Progenitor cell of endocrine pancreas (in vitro differentiated cells): Measurements from ENCODE around the gene FHL2. TPM values are rescaled to one million over a fixed set of nuclear protein-coding genes. Genes with fewer than 3 reads are reported as not detected.
"Not testable (repeated sequence)": the region's sequence is repeated elsewhere in the genome, so short reads cannot be mapped to it uniquely, and the experiment has no call there.

Experiments
- DNase-seq: peaks from one replicate; pipeline ENCODE4 v3.0.0; 2021; ENCODE audit warnings: low spot score; ENCODE audit not compliant: unreplicated experiment
- H3K27ac Mint-ChIP-seq: 2 replicates; pipeline ENCODE4 v1.8.0; 2021; ENCODE audit warnings: mild to moderate bottlenecking, moderate library complexity, mixed read lengths
- H3K27me3 Mint-ChIP-seq: 2 replicates; pipeline ENCODE4 v1.8.0; 2021; ENCODE audit warnings: mixed read lengths
- H3K36me3 Mint-ChIP-seq: 2 replicates; pipeline ENCODE4 v1.8.0; 2022; ENCODE audit warnings: mixed read lengths; ENCODE audit not compliant: insufficient read depth
- H3K4me1 Mint-ChIP-seq: 2 replicates; pipeline ENCODE4 v1.8.0; 2021; ENCODE audit warnings: low read depth, mixed read lengths
- H3K4me3 Mint-ChIP-seq: 2 replicates; pipeline ENCODE4 v1.8.0; 2021; ENCODE audit warnings: low read depth, mild to moderate bottlenecking, moderate library complexity, mixed read lengths
- H3K9me3 Mint-ChIP-seq: 2 replicates; pipeline ENCODE4 v1.8.0; 2021; ENCODE audit warnings: low read depth, mixed read lengths
- total RNA-seq: library from RNA; stranded (reverse); gene quantifications from 2 replicates; pipeline ENCODE4 v1.2.1, GENCODE V29; 2021
- TF ChIP-seq, protein P1 (sequence below): fragments of 200-600 bp; sonication (generic); IDR thresholded peaks from one replicate; pipeline ENCODE4 v1.5.0; 2021; ENCODE audit warnings: antibody characterized with exemption, mild to moderate bottlenecking; ENCODE audit not compliant: unreplicated experiment

The FHL2 gene
- total RNA-seq, 1 donor from 2014 or later: 2.2 TPM

DNA sequence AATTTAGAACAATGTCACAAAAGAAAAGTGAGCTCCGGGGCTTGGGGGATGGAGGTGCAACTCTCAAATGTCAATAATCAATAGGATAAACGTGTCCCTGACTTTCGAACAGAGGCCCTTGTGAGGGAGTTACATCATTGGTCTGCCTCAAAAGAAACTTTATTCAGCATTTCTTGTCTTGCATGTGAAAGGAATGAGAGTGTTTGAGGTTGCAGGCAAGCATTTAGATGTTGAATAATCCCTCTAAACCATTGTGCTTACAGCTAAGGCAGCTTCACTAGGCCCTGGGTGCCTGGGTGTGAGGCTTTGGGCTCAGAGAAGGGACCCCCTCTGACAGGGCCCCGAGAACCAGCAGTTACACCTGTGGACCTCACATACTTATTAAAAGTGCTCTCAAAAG, 28.6 kb upstream of the FHL2 start:
- Mint-ChIP-seq H3K27me3 (no peaks in the 10 kb centered on the region), H3K9me3 (peaks cover 3% of the 10 kb centered on the region), H3K36me3 (no peaks in the 10 kb centered on the region), H3K27ac (no peak overlapping the region), H3K4me1 (peaks cover 8% of the 10 kb centered on the region), H3K4me3 (no peak overlapping the region)
- TF ChIP-seq, protein P1, sequence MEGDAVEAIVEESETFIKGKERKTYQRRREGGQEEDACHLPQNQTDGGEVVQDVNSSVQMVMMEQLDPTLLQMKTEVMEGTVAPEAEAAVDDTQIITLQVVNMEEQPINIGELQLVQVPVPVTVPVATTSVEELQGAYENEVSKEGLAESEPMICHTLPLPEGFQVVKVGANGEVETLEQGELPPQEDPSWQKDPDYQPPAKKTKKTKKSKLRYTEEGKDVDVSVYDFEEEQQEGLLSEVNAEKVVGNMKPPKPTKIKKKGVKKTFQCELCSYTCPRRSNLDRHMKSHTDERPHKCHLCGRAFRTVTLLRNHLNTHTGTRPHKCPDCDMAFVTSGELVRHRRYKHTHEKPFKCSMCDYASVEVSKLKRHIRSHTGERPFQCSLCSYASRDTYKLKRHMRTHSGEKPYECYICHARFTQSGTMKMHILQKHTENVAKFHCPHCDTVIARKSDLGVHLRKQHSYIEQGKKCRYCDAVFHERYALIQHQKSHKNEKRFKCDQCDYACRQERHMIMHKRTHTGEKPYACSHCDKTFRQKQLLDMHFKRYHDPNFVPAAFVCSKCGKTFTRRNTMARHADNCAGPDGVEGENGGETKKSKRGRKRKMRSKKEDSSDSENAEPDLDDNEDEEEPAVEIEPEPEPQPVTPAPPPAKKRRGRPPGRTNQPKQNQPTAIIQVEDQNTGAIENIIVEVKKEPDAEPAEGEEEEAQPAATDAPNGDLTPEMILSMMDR: no peak
- DNase-seq: no peak

DNA sequence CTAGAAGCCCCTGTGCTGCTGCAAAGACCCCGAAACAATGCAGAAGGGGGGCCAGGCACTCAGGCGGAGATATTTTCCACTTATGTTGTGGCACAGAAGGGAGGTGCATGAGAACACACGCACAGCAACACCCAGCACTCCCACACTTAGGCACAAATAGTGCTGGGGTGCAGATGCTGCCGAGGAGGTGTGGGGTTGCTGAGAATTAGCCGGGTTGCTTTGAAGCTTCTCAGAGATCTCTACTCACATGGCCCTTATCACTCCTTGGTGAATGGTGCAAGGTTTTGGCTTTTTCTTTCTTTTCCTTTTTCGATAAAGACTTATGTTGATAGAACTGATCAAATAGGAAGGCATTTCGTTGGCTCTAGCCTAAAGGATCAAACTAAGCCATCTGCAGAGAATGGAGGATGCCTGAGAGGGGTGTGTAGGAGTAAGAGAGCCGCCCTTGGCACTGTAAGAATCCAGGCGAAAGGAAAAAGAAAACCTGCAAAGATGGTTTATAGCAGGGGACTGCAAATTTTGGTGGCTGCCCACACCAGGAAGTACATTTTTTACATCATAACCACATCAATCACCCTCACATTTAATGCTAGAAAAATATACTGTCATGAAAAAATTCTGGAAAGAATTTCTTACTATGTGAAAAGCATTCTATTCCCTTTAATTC, 27.9 kb upstream of the FHL2 start:
- Mint-ChIP-seq H3K36me3 (no peaks in the 10 kb centered on the region), H3K9me3 (peaks cover 3% of the 10 kb centered on the region), H3K27ac (no peak overlapping the region), H3K4me1 (peaks cover 8% of the 10 kb centered on the region), H3K27me3 (no peaks in the 10 kb centered on the region), H3K4me3 (no peak overlapping the region)
- TF ChIP-seq, protein P1: no peak
- no peak for DNase-seq

DNA sequence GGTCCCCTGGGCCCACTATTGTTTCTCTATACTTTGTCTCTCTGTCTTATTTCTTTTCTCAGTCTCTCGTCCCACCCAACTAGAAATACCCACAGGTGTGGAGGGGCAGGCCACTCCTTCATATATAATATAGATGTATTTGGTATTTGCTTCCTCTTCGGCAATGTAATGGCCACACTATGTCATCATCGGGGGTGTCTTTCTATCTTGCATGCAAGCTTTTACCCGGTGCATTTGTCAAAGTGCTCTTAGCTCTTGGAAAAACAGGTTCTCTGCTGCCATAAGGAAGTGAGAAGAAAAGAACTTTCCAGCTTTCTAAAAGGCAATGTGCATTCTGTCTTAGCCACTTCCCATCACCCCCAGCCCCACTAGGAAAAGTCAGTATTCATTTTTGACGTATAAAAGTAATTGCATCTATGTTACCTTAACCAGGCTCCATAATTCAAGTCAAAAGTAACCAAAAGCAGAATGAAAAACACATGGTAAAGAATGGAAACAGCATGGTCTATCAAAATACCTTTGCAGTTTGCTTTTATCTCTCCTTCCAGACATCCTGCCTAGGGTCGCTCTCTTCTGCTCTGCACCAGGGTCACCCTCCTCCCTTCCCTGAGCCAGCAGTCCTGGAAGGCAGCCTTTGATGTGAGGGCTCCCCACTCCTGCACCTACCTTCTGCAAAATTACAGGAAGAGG, 27.2 kb upstream of the FHL2 start:
- Mint-ChIP-seq H3K4me1 (peaks cover 8% of the 10 kb centered on the region), H3K27ac (no peak overlapping the region), H3K4me3 (no peak overlapping the region), H3K36me3 (no peaks in the 10 kb centered on the region), H3K27me3 (no peaks in the 10 kb centered on the region), H3K9me3 (peaks cover 3% of the 10 kb centered on the region)
- TF ChIP-seq, protein P1: no peak
- DNase-seq: no peak

DNA sequence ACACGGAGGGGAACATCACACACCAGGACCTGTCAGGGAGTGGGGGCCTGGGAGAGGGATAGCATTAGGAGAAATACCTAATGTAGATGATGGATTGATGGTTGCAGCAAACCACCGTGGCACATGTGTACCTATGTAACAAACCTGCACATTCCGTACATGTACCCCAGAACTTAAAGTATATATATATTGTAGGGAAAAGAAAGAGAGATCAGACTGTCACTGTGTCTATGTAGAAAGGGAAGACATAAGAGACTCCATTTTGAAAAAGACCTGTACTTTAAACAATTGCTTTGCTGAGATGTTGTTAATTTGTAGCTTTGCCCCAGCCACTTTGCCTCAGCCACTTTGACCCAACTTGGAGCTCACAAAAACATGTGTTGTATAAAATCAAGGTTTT, 26.0 kb upstream of the FHL2 start:
- H3K9me3 Mint-ChIP-seq, H3K4me3 Mint-ChIP-seq, H3K4me1 Mint-ChIP-seq, H3K27me3 Mint-ChIP-seq, H3K27ac Mint-ChIP-seq, H3K36me3 Mint-ChIP-seq, DNase-seq: not testable (repeated sequence)

DNA sequence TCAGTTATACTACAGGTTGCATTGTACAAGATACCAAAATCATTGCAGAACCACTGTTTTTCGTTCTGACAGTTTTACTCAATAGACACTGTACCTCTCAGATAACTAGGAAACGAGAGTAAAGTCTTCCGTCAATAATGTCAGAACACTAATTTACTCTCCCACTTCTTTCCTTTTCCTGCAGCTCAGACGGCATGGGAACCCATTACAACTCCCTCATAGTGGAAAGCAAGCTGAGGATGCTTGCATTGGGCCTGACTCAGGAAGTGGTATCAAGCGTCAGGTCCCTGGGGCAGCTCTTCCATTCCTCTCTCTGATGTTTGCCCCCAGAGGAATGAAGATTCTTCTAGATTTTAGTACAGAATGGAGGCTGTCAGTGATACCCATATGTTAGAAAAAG, 23.9 kb upstream of the FHL2 start:
- no peak for DNase-seq
- Mint-ChIP-seq H3K9me3 (peaks cover 3% of the 10 kb centered on the region), H3K36me3 (no peaks in the 10 kb centered on the region), H3K27ac (no peak overlapping the region), H3K27me3 (no peaks in the 10 kb centered on the region), H3K4me3 (no peak overlapping the region), H3K4me1 (peaks cover 8% of the 10 kb centered on the region)
- TF ChIP-seq, protein P1: no peak

DNA sequence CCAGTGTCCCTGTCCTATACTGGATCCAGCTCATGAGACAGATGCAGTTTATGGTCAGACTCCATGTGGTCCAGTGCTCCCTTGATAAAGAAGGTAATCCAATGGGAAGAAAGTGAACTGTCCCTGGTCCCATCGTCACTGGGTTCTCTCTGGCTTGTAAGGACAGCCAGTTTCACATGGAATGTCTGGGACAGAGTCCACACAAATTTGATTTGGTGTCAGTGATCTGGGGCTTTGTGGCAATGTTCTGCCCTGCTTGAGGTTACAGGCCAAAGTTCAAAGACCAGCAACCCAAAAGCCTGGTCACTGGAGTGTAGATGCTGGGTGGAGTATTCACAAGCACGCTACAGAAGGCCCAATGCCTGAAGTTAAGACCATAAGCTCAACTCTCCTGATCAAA, 22.2 kb upstream of the FHL2 start:
- Mint-ChIP-seq H3K9me3 (peaks cover 3% of the 10 kb centered on the region), H3K27me3 (no peaks in the 10 kb centered on the region), H3K27ac (no peak overlapping the region), H3K4me3 (no peak overlapping the region), H3K36me3 (no peaks in the 10 kb centered on the region), H3K4me1 (no peaks in the 10 kb centered on the region)
- TF ChIP-seq, protein P1: no peak
- DNase-seq: no peak
